ENCODE measurements around the gene RHOBTB3.

The RHOBTB3 gene

GRCh38 chr5:95843733-95844223, 112.6 kb downstream of the RHOBTB3 start:
- no peak for DNase-seq
- in situ Hi-C loops (cut with MboI; ENCODE audit: low pct_unique_long_range_greater_than_20kb, low sequenced_read_pairs), result loop anchor here (25.0 kb wide), 1 partner anchor 181 kb away; no protein-coding TSS in a partner anchor

- in situ Hi-C loops (cut with MboI; ENCODE audit: low pct_unique_long_range_greater_than_20kb, low sequenced_read_pairs), result loop anchor here (25.0 kb wide), 1 partner anchor 183 kb away; no protein-coding TSS in a partner anchor
- DNase-seq, result no peak
These were observed 114.3 kb downstream of the RHOBTB3 start for GRCh38 chr5:95845391-95845790.
